ENCODE data around the gene ALG11. TPM values are rescaled to one million over a fixed set of nuclear protein-coding genes. Genes with fewer than 3 reads are reported as not detected.

The ALG11 gene
- total RNA-seq, 1 experiment from 2014 or later, result 22.6 TPM

GRCh38 chr13:51976423-51976822, 35.8 kb upstream of the ALG11 start:
- Histone ChIP-seq H3K4me2 (ENCODE audit: low read length) (no peak overlapping the region), H3K27ac (ENCODE audit: low read depth, low read length) (no peak overlapping the region), H4K20me1 (ENCODE audit: insufficient read depth) (no peaks in the 10 kb centered on the region), H3K4me1 (ENCODE audit: control insufficient read depth in 1 of 2, insufficient read depth in 2 of 2, low read length in 2 of 2) (no peaks in the 10 kb centered on the region), H3K9ac (ENCODE audit: low read length) (no peak overlapping the region), H3K4me3 (replicated peaks in 1 of 2; ENCODE audit: low read depth in 1 of 2, low read length in 2 of 2) (no peak overlapping the region), H3K9me2 (ENCODE audit: insufficient read depth) (no peaks in the 10 kb centered on the region), H3K79me2 (ENCODE audit: insufficient read depth, low read length) (no peaks in the 10 kb centered on the region), H3K27me3 (ENCODE audit: insufficient read depth, low read length) (no peaks in the 10 kb centered on the region), H3K9me3 (ENCODE audit: control insufficient read depth in 1 of 2, insufficient read depth in 1 of 2, low read depth in 1 of 2, low read length in 2 of 2) (no peaks in the 10 kb centered on the region), H3K36me3 (ENCODE audit: control insufficient read depth in 1 of 2, insufficient read depth in 2 of 2, low read length in 2 of 2) (no peaks in the 10 kb centered on the region), H2AFZ (ENCODE audit: low read depth, low read length, poor library complexity, severe bottlenecking) (no peak overlapping the region)
- DNase-seq (ENCODE audit: low read depth, low spot score), result no peak
- RAD21 ChIA-PET (ENCODE audit: low non-redundant PET in 1 of 2, low total read pairs in 2 of 2, uncharacterized antibody in 2 of 2, unreplicated experiment in 2 of 2), result no interaction called here
- POLR2A ChIA-PET, result no interaction called here
- TF ChIP-seq ZFX (IDR thresholded peaks at IDR 0.05) (no peak), RAD21 (IDR thresholded peaks at IDR 0.05; ENCODE audit: low read depth) (no peak), CBX3 (IDR thresholded peaks at IDR 0.05; ENCODE audit: low read depth) (no peak), JUND (IDR thresholded peaks at IDR 0.05) (no peak), MAX (IDR thresholded peaks at IDR 0.05) (no peak), YY1 (IDR thresholded peaks at IDR 0.05; ENCODE audit: extremely low read depth, insufficient replicate concordance, low read depth, low read length) (no peak)
- no TSS peak for BruUV-seq (replicated peaks)
- CTCF ChIA-PET, result no interaction called here
- ATAC-seq, result no peak
- intact Hi-C loops (cut with micrococcal nuclease), result no loop called here

GRCh38 chr13:51976890-51977289, 35.3 kb upstream of the ALG11 start:
- Histone ChIP-seq H4K20me1 (ENCODE audit: insufficient read depth) (no peaks in the 10 kb centered on the region), H2AFZ (ENCODE audit: low read depth, low read length, poor library complexity, severe bottlenecking) (no peak overlapping the region), H3K79me2 (ENCODE audit: insufficient read depth, low read length) (no peaks in the 10 kb centered on the region), H3K36me3 (ENCODE audit: control insufficient read depth in 1 of 2, insufficient read depth in 2 of 2, low read length in 2 of 2) (no peaks in the 10 kb centered on the region), H3K9me3 (ENCODE audit: control insufficient read depth in 1 of 2, insufficient read depth in 1 of 2, low read depth in 1 of 2, low read length in 2 of 2) (no peaks in the 10 kb centered on the region), H3K27me3 (ENCODE audit: insufficient read depth, low read length) (no peaks in the 10 kb centered on the region), H3K4me2 (ENCODE audit: low read length) (no peak overlapping the region), H3K27ac (ENCODE audit: low read depth, low read length) (no peak overlapping the region), H3K9ac (ENCODE audit: low read length) (no peak overlapping the region), H3K4me3 (replicated peaks in 1 of 2; ENCODE audit: low read depth in 1 of 2, low read length in 2 of 2) (no peak overlapping the region), H3K9me2 (ENCODE audit: insufficient read depth) (no peaks in the 10 kb centered on the region), H3K4me1 (ENCODE audit: control insufficient read depth in 1 of 2, insufficient read depth in 2 of 2, low read length in 2 of 2) (no peaks in the 10 kb centered on the region)
- no TSS peak for BruUV-seq (replicated peaks)
- RAD21 ChIA-PET (ENCODE audit: low non-redundant PET in 1 of 2, low total read pairs in 2 of 2, uncharacterized antibody in 2 of 2, unreplicated experiment in 2 of 2), result no interaction called here
- intact Hi-C loops (cut with micrococcal nuclease), result no loop called here
- ATAC-seq, result no peak
- TF ChIP-seq REST (IDR thresholded peaks at IDR 0.05; ENCODE audit: low read depth) (no peak), MAX (IDR thresholded peaks at IDR 0.05) (no peak), CBX3 (IDR thresholded peaks at IDR 0.05; ENCODE audit: low read depth) (no peak), EZH2phosphoT487 (IDR thresholded peaks at IDR 0.05; ENCODE audit: borderline replicate concordance) (no peak), FOSL1 (IDR thresholded peaks at IDR 0.05; ENCODE audit: low read depth) (no peak), EGR1 (IDR thresholded peaks at IDR 0.05; ENCODE audit: low read depth) (no peak), SP1 (IDR thresholded peaks at IDR 0.05; ENCODE audit: low read depth) (no peak), SIN3A (IDR thresholded peaks at IDR 0.05; ENCODE audit: low read depth) (no peak), SRF (IDR thresholded peaks at IDR 0.05; ENCODE audit: low read depth) (no peak), POLR2A (IDR thresholded peaks at IDR 0.05; ENCODE audit: borderline replicate concordance, extremely low read depth, insufficient read depth, insufficient read length) (no peak), ATF3 (IDR thresholded peaks at IDR 0.05) (no peak), EZH2 (IDR thresholded peaks at IDR 0.05) (no peak), ELF1 (IDR thresholded peaks at IDR 0.05; ENCODE audit: borderline replicate concordance, low read depth) (no peak)
- no peak for DNase-seq (ENCODE audit: low read depth, low spot score)
- POLR2A ChIA-PET, result no interaction called here
- CTCF ChIA-PET, result no interaction called here

Measured in HCT116 (cell line).